ENCODE results near the gene CERS1. TPM values are rescaled to one million over a fixed set of nuclear protein-coding genes. Genes with fewer than 3 reads are reported as not detected.

The CERS1 gene
- total RNA-seq, 6 experiments from 2014 or later: not detected

- Histone ChIP-seq H3K4me1 (peaks cover 0 to 6% (median 0%) of the 10 kb centered on the region in 4 donors), H3K4me3 (no peak overlapping the region), H3K36me3 (peaks cover 19 to 89% (median 52%) of the 10 kb centered on the region in 4 donors), H3K9me3 (no peaks in the 10 kb centered on the region), H3K27ac (no peak overlapping the region), H3K27me3 (no peaks in the 10 kb centered on the region)
- intact Hi-C loops (cut with DNase I): loop anchor here in 1 of 2 donors (10.0 kb wide), 1 partner anchor 409 kb away; no protein-coding TSS in a partner anchor
- TF ChIP-seq, protein P1, sequence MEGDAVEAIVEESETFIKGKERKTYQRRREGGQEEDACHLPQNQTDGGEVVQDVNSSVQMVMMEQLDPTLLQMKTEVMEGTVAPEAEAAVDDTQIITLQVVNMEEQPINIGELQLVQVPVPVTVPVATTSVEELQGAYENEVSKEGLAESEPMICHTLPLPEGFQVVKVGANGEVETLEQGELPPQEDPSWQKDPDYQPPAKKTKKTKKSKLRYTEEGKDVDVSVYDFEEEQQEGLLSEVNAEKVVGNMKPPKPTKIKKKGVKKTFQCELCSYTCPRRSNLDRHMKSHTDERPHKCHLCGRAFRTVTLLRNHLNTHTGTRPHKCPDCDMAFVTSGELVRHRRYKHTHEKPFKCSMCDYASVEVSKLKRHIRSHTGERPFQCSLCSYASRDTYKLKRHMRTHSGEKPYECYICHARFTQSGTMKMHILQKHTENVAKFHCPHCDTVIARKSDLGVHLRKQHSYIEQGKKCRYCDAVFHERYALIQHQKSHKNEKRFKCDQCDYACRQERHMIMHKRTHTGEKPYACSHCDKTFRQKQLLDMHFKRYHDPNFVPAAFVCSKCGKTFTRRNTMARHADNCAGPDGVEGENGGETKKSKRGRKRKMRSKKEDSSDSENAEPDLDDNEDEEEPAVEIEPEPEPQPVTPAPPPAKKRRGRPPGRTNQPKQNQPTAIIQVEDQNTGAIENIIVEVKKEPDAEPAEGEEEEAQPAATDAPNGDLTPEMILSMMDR (IDR thresholded peaks at IDR 0.05): no peak
- TF ChIP-seq POLR2A (IDR thresholded peaks at IDR 0.05): no peak
- no peak for ATAC-seq
- DNase-seq: peak in 1 of 3 donors; percentile 48
- 100% methylated on average over 1 of the region's 17 CpGs for WGBS (ENCODE audit: insufficient coverage, low coverage, low lambda C conversion rate, missing lambda C conversion rate)
These were observed 42.1 kb downstream of the CERS1 start for GRCh38 chr19:18853755-18854427.

GRCh38 chr19:18852648-18853047 lies 43.3 kb downstream of the CERS1 start:
- Histone ChIP-seq H3K9me3 (peaks cover 0 to under 1% (median 0%) of the 10 kb centered on the region in 4 donors), H3K27ac (no peak overlapping the region), H3K4me1 (peaks cover 0 to 13% (median 0%) of the 10 kb centered on the region in 4 donors), H3K4me3 (no peak overlapping the region), H3K36me3 (peaks cover 14 to 89% (median 50%) of the 10 kb centered on the region in 4 donors), H3K27me3 (no peaks in the 10 kb centered on the region)
- DNase-seq: peak in 1 of 3 donors; percentile 46
- no peak for TF ChIP-seq POLR2A (IDR thresholded peaks at IDR 0.05)
- TF ChIP-seq, protein P1 (IDR thresholded peaks at IDR 0.05): no peak
- 88% methylated on average over 8 of the region's 12 CpGs for WGBS (ENCODE audit: insufficient coverage, low coverage, low lambda C conversion rate, missing lambda C conversion rate)
- no peak for ATAC-seq
- intact Hi-C loops (cut with DNase I): loop anchor here in 1 of 2 donors (10.0 kb wide), 1 partner anchor 408 kb away; no protein-coding TSS in a partner anchor

DNA sequence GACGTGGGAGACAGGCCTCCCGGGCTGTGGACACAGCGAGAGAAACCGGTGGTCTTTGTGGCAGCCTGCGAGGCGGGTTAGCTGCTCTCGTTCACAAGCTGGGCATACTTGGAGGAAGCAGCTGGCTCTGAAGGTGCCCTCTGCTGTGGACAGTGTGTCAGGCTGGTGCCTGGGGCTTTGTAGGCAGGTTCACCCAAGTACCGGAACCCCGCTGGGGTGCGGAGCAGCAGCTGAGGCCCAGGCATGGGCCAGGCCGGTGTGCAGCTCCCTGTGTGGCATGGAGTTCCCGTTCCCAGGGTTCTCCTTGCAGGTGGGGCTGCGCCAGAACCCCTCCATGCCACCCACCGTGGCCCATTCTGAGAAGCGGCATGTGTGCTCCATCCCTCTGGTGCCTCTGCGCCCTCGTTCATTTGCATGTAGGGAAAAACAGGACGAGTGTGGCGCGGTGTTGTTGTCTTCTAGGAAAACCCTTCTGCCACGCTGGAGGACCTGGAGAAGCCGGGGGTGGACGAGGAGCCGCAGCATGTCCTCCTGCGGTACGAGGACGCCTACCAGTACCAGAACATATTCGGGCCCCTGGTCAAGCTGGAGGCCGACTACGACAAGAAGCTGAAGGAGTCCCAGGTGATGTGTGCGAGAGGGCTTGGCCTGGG lies 44.2 kb downstream of the CERS1 start:
- H3K4me3 ChIP-seq: no peak overlapping the region
- no peaks in the 10 kb centered on the region for H3K27me3 ChIP-seq
- no peak overlapping the region for H3K27ac ChIP-seq
- peaks cover 14 to 84% (median 46%) of the 10 kb centered on the region in 4 donors for H3K36me3 ChIP-seq
- H3K9me3 ChIP-seq: peaks cover 0 to 2% (median 0%) of the 10 kb centered on the region in 4 donors
- no peak for TF ChIP-seq POLR2A (IDR thresholded peaks at IDR 0.05)
- TF ChIP-seq, protein P1 (IDR thresholded peaks at IDR 0.05): no peak
- DNase-seq: peak in 1 of 3 donors; percentile 42
- no peak for ATAC-seq
- WGBS (ENCODE audit: insufficient coverage, low coverage, low lambda C conversion rate, missing lambda C conversion rate): 89% methylated on average over 7 of the region's 31 CpGs
- H3K4me1 ChIP-seq: peaks cover 0 to 17% (median under 1%) of the 10 kb centered on the region in 4 donors
- intact Hi-C loops (cut with DNase I): loop anchor here in 1 of 2 donors (10.0 kb wide), 1 partner anchor 407 kb away; no protein-coding TSS in a partner anchor

DNA sequence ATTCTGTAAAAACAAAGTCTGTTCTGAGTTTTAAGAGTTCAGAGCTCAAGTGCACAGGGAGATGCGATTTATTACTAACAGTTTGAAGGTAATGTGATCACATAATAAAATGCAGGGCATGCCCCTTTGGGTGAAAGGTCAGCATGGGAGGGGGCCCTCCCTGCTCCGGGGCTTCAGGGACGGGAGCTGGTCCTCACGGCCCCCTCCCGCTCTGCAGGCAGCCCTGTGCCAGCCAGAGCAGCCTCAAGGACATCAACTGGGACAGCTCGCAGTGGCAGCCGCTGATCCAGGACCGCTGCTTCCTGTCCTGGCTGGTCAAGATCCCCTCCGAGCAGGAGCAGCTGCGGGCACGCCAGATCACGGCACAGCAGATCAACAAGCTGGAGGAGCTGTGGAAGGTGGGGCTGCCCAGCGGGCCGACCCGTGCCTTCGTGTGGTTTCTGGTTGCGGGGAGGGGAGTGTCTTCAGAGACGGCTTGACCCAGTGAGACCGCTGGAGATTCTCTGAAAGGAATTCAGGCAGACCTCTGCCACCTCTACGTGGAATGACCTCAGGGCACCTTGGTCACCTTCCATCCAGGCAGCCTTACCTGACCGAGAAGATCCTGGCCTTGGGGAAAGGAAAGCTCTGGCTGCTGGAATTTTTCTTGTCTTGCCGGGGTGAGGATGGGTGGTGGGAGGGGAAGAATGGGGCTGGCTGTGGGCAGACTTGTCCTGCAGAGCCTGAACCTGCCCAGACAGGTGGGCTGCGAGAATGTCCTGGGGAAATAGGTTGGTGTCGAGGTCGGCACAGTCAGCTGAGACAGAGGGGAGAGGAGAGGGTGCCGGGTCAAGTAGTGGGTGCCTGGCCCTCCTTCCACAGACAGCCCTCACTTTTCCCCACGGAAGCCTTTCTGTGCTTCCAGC lies 45.2 kb downstream of the CERS1 start:
- ATAC-seq (no peak), DNase-seq (peak in 1 of 3 donors; percentile 46)
- TF ChIP-seq, protein P1 (IDR thresholded peaks at IDR 0.05): no peak
- no peak for TF ChIP-seq POLR2A (IDR thresholded peaks at IDR 0.05)
- Histone ChIP-seq H3K36me3 (peaks cover 11 to 76% (median 37%) of the 10 kb centered on the region in 4 donors), H3K27me3 (no peaks in the 10 kb centered on the region), H3K9me3 (peaks cover 0 to 2% (median 0%) of the 10 kb centered on the region in 4 donors), H3K27ac (no peak overlapping the region), H3K4me3 (no peak overlapping the region), H3K4me1 (peaks cover 0 to 17% (median under 1%) of the 10 kb centered on the region in 4 donors)
- intact Hi-C loops (cut with DNase I): loop anchor here in 1 of 2 donors (10.0 kb wide), 1 partner anchor 406 kb away; no protein-coding TSS in a partner anchor
- 94% methylated on average over 11 of the region's 27 CpGs for WGBS (ENCODE audit: insufficient coverage, low coverage, low lambda C conversion rate, missing lambda C conversion rate)

Data from right lobe of liver (tissue), 6 donors.